ACHN (cell line): ENCODE results near the gene ATP1B1.
"Not testable (repeated sequence)": the region's sequence is repeated elsewhere in the genome, so short reads cannot be mapped to it uniquely, and the experiment has no call there.

Source experiments
- DNase-seq: peaks from one replicate; pipeline ENCODE4 v3.0.0-alpha.2; 2015
- in situ Hi-C: cut with HindIII; loops from 2 replicates; pipeline ENCODE4 v1.10.0; 2017; ENCODE audit warnings: low sequenced_read_pairs, low pct_ligation_motif_present, low pct_unique_long_range_greater_than_20kb

Gene ATP1B1

GRCh38 chr1:169110236-169110635, 3.7 kb downstream of the ATP1B1 start:
- DNase-seq, result no peak
- in situ Hi-C loops, result no loop called here

GRCh38 chr1:169110689-169111447, 4.4 kb downstream of the ATP1B1 start:
- DNase-seq, result peak; percentile 54
- in situ Hi-C loops, result no loop called here

- DNase-seq, result peak; percentile 40
- in situ Hi-C loops, result no loop called here
Observed at GRCh38 chr1:169111472-169111871, 5.0 kb downstream of the ATP1B1 start.

- in situ Hi-C loops, result no loop called here
- no peak for DNase-seq
Observed at GRCh38 chr1:169112241-169112640, 5.8 kb downstream of the ATP1B1 start.

GRCh38 chr1:169113613-169114119, 7.2 kb downstream of the ATP1B1 start:
- DNase-seq, result peak; percentile 98
- in situ Hi-C loops, result no loop called here

- in situ Hi-C loops, result no loop called here
- no peak for DNase-seq
Observed at GRCh38 chr1:169115891-169116585, 9.5 kb downstream of the ATP1B1 start.

- in situ Hi-C loops, result no loop called here
- no peak for DNase-seq
Observed at GRCh38 chr1:169117014-169117413, 10.5 kb downstream of the ATP1B1 start.

- in situ Hi-C loops, result no loop called here
- no peak for DNase-seq
Observed at GRCh38 chr1:169117599-169117998, 11.1 kb downstream of the ATP1B1 start.

- no peak for DNase-seq
- in situ Hi-C loops, result no loop called here
Observed at GRCh38 chr1:169118227-169118626, 11.7 kb downstream of the ATP1B1 start.

GRCh38 chr1:169119405-169119804, 12.9 kb downstream of the ATP1B1 start:
- in situ Hi-C loops, result no loop called here
- no peak for DNase-seq

GRCh38 chr1:169120066-169120465, 13.6 kb downstream of the ATP1B1 start:
- in situ Hi-C loops, result no loop called here
- DNase-seq, result no peak

- in situ Hi-C loops, result no loop called here
Observed at GRCh38 chr1:169121146-169121923, 14.8 kb downstream of the ATP1B1 start.

GRCh38 chr1:169122976-169123375, 16.5 kb downstream of the ATP1B1 start:
- DNase-seq, result no peak
- in situ Hi-C loops, result no loop called here

More at GRCh38 chr1:169121146-169121923, 14.8 kb downstream of the ATP1B1 start:
- DNase-seq, result no peak

- no peak for DNase-seq
- in situ Hi-C loops, result no loop called here
Observed at GRCh38 chr1:169124459-169124858, 18.0 kb downstream of the ATP1B1 start.

- in situ Hi-C loops, DNase-seq: not testable (repeated sequence)
Observed at GRCh38 chr1:169125597-169125996, 19.1 kb downstream of the ATP1B1 start.

- in situ Hi-C loops, result no loop called here
- no peak for DNase-seq
Observed at GRCh38 chr1:169126335-169126734, 19.8 kb downstream of the ATP1B1 start.

- in situ Hi-C loops, result no loop called here
Observed at GRCh38 chr1:169127305-169127704, 20.8 kb downstream of the ATP1B1 start.

GRCh38 chr1:169128562-169128961, 22.1 kb downstream of the ATP1B1 start:
- no peak for DNase-seq
- in situ Hi-C loops, result no loop called here

More at GRCh38 chr1:169127305-169127704, 20.8 kb downstream of the ATP1B1 start:
- DNase-seq, result no peak
